ENCODE measurements around the gene RABEP2. TPM values are rescaled to one million over a fixed set of nuclear protein-coding genes. Genes with fewer than 3 reads are reported as not detected.
"Not testable (repeated sequence)": the region's sequence is repeated elsewhere in the genome, so short reads cannot be mapped to it uniquely, and the experiment has no call there.

RABEP2 gene
- 8.1 and 19.2 TPM in 2 replicates for total RNA-seq (2014; rRNA removed; shearing (Covaris generic))

GRCh38 chr16:28924762-28925385 is at the start of gene RABEP2:
TSS of gene RABEP2 (minus strand) at chr16:28925238. CDS start at chr16:28925163, 75 bp downstream.
- peak; percentile 82 for DNase-seq (ENCODE audit: low read depth)

DNA sequence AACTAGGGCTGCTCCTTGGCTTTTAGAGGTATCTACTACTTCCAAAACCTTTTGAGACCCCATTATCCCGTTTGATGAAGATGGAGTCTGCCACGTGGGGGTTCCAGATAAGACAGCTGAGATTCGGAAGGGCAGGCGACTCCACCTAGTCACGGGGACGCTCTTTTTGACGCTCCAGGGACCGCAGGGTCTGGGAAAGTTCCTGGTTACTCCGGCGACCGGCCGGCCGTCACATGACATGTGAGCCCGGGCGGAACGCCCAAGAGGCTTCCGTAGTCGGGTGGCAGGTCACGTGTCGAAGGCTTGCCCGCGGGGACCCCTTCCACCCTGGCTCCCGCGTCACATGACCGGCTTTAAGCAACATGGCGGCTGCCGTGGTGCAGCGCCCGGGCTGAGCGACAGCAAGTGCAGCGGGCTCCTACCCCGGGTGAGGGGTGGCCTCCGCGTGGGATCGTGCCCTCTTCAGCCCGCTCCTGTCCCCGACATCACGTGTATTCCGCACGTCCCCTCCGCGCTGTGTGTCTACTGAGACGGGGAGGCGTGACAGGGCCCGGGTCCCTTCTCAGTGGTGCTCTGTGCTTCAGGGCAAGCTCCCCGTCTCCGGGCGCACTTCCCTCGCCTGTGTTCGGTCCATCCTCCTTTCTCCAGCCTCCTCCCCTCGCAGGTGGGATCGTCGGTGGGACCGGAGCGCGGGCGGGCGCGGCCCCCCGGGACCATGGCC is 49.6 kb upstream of the RABEP2 start, which contains the start of gene SPNS1:
Gene SPNS1, plus strand, starts transcription at position 342 of the 721 bp plus-strand sequence. Its CDS starts 374 bp downstream, at position 716.
- peak; percentile 94 for DNase-seq (ENCODE audit: low read depth)

DNA sequence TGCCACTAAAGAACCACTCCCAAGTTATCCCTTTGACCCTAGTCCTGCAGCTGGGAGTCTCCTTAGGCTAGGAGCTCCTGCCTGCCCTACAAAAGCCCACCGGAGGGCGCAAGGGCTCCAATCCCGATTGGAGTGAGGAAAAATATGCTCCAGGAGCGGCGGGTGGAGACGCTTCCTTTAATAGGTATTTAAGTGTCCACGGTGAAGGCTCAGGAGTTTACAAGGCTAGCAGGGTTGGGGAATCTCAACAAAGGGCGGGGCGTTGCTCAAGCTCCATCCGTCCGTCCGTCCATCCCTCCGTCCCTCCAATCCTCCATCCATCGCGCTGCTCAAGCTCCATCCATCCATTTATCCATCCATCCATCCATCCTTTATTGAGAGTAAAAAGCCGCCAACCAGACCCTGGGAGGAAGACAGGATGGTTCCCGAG is 49.0 kb upstream of the RABEP2 start:
- DNase-seq (ENCODE audit: low read depth) = peak; percentile 65

GRCh38 chr16:28969696-28970095 is 44.7 kb upstream of the RABEP2 start:
- not testable (repeated sequence) for DNase-seq (ENCODE audit: low read depth)

GRCh38 chr16:28967156-28967555 is 42.1 kb upstream of the RABEP2 start:
- DNase-seq (ENCODE audit: low read depth) = no peak

- DNase-seq (ENCODE audit: low read depth) = no peak
Observed at GRCh38 chr16:28964496-28964895, 39.5 kb upstream of the RABEP2 start.

DNA sequence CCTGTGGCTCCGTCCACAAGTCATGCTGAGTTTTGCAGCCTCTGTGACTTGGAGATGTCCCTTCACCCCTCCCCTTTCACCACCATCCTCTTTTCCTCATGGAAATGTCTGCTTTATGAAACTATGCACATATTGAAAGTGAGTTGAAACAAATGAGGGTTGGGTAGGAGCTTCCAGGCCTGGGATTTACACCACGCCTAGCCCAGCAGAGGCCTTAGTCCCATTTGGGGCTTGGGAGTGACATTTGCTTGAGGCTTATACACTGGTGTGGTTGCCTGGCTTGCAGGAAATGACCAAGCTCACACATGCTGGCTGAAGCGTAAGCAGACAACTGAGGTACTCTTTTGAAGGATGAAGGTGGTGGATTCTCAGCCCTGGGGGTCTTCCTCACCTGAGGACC is 39.0 kb upstream of the RABEP2 start:
- no peak for DNase-seq (ENCODE audit: low read depth)

GRCh38 chr16:28958836-28959235 is 33.8 kb upstream of the RABEP2 start:
- DNase-seq (ENCODE audit: low read depth) = no peak

- DNase-seq (ENCODE audit: low read depth) = no peak
Observed at GRCh38 chr16:28958216-28958615, 33.2 kb upstream of the RABEP2 start.

DNA sequence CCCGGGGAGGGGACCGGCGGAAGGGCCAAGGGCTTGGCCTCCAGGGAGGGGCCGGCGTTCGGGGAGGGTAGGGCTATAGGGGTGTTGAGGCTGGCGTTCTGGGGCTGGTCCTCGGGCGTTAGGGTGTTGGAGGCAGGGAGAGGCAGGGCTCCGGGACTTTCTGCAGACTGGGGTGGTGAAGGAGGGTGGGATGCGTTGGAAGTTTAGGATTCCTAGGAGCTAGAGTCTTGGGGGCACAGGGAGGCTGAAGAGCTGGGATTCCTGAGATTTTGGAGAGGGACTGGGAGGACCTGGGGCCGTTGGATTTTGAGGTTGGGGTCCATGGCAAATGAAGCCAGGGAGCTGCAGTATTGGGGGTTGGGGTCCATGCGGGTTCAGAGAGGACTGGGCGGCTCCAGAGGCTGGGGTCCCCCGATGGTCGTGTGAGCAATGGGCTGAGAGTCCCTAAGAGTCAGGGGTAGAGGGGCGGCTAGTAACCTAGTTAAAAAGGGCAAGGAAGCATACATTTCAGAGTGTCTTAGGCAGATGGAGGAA is 26.4 kb upstream of the RABEP2 start:
- peak; percentile 11 for DNase-seq (ENCODE audit: low read depth)

- peak; percentile 99 for DNase-seq (ENCODE audit: low read depth)
Observed at GRCh38 chr16:28950648-28951409, 25.8 kb upstream of the RABEP2 start, which contains the start of gene NFATC2IP. TSS of gene NFATC2IP (plus strand) at chr16:28950937. CDS start at chr16:28951012, 75 bp downstream.

GRCh38 chr16:28946681-28947080 is 21.6 kb upstream of the RABEP2 start:
- no peak for DNase-seq (ENCODE audit: low read depth)

GRCh38 chr16:28943281-28943680 is 18.2 kb upstream of the RABEP2 start:
- DNase-seq (ENCODE audit: low read depth) = no peak

DNA sequence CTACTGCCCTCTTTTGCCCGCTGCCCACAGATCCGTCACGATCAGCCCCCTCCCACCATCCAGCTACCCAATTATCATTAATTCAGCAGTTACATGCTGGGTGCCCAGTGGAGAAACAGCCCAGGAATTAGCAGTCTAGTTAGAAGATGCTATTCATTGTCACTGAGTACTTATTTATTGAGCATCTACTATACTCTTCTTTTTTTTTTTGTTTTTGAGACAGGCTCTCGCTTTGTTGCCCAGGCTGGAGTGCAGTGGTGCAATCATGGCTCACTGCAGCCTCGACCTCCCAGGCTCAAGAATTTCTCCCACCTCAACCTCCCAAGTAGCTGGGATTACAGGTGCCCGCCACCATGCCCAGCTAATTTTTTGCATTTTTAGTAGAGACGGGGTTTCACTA is 14.8 kb upstream of the RABEP2 start:
- DNase-seq (ENCODE audit: low read depth) = not testable (repeated sequence)

DNA sequence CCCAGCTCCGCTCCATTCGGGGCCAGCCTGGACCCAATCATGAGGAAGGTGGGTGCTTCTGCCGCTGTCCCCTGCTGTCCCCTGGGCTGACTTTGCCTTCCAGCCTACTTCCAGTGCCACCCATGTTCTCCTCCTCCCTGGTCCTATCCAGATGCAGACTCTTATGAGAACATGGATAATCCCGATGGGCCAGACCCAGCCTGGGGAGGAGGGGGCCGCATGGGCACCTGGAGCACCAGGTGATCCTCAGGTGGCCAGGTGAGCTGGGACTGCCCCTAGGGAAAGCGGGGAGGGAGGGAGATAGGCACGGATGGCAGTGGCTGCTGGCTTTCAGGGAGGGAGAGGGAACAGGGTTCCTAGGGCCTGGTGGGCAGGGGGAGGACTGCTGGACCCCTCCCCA is 13.7 kb upstream of the RABEP2 start:
- DNase-seq (ENCODE audit: low read depth) = no peak

GRCh38 chr16:28937222-28937876 is 12.3 kb upstream of the RABEP2 start:
- no peak for DNase-seq (ENCODE audit: low read depth)

DNA sequence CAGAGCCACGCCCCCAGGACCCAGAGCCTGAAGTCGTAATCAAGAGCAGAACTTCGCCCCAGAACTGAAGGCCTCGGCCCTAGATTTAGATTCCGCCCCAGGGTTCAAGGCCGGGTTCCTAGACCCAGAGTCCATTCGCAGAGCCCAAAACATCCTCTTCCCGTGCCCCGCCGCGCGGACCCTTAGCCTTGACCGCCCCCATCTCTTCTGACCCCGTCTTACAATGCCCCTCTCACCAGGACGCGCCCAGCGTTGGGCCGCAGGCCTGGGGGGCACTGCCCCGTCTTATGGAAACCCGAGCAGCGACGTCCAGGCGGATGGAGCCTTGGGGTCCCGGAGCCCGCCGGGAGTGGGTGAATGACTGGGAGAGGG is 11.7 kb upstream of the RABEP2 start:
- no peak for DNase-seq (ENCODE audit: low read depth)

GRCh38 chr16:28935924-28936783 is 11.1 kb upstream of the RABEP2 start:
- peak; percentile 42 for DNase-seq (ENCODE audit: low read depth)

DNA sequence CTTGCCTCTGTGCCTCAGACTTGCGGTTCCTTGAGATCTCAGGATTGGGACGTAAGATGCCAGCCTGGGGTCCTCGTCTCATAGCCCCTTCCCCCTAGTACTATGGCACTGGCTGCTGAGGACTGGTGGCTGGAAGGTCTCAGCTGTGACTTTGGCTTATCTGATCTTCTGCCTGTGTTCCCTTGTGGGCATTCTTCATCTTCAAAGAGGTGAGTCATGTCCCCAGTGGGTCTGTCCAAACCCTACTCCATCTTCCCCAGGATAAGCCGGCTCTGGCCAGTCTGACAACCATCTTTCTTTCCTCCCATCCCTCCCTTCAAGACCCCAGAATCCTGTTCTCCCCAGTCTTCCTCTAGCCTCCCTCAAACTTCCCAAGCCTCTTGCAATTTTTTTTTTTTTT is 10.3 kb upstream of the RABEP2 start:
- peak; percentile 22 for DNase-seq (ENCODE audit: low read depth)

DNA sequence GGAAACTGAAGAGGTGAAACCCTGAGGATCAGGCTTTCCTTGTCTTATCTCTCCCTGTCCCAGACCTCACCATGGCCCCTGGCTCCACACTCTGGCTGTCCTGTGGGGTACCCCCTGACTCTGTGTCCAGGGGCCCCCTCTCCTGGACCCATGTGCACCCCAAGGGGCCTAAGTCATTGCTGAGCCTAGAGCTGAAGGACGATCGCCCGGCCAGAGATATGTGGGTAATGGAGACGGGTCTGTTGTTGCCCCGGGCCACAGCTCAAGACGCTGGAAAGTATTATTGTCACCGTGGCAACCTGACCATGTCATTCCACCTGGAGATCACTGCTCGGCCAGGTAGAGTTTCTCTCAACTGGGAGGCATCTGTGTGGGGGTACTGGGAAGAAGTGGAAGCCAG is 8.1 kb upstream of the RABEP2 start:
- DNase-seq (ENCODE audit: low read depth) = no peak
